GM18861 (cell line): ENCODE data around the gene ARHGEF25.
"Not testable (repeated sequence)": the region's sequence is repeated elsewhere in the genome, so short reads cannot be mapped to it uniquely, and the experiment has no call there.

Experiments used
- ATAC-seq: cut with Tn5 transposase; IDR thresholded peaks from one replicate; pipeline ENCODE4 v1.9.1; 2021; ENCODE audit not compliant: unreplicated experiment

ARHGEF25 gene

DNA sequence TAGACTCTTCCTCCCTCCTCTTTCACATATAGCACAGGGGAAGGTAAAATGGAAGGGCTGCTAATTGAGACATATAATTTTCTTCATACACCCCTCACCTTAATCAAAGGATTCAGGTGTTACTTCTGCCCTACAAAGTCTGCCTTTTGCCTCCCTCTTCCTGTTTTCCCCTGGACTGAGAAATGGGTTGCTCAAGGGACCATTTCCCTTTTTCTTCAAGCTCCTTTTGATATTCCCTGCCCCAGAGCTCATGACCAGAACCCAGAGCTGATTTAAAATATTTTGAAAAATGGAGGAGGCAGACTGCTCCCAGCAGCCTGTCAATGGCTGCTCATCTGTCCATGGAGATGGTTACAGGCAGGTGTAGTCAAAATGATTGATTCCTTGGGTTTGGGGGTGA lies 26.5 kb upstream of the ARHGEF25 start:
- ATAC-seq, result no peak

DNA sequence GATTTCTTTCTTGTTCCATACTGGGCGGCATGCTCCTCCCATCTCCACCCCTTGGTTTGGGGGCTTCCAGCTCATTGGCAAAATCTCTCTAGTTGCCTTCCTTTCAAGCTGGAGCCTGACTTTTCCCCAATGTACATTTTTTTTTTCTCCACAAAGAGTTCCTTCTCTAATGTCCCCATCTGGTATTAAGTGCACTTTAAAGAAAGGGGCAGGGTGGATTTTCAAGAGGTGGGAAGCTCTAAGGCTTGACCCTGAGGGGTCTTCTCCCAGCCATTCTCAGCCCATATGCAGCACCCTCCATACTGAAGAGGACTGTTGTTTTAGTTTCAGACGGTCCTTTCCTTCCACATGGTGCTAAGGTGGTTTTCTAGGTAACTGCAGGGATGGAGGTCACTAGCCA lies 26.1 kb upstream of the ARHGEF25 start:
- no peak for ATAC-seq

- no peak for ATAC-seq
These were observed 25.1 kb upstream of the ARHGEF25 start for GRCh38 chr12:57586128-57586527.

GRCh38 chr12:57586832-57587429 lies 24.3 kb upstream of the ARHGEF25 start:
- ATAC-seq, result no peak

DNA sequence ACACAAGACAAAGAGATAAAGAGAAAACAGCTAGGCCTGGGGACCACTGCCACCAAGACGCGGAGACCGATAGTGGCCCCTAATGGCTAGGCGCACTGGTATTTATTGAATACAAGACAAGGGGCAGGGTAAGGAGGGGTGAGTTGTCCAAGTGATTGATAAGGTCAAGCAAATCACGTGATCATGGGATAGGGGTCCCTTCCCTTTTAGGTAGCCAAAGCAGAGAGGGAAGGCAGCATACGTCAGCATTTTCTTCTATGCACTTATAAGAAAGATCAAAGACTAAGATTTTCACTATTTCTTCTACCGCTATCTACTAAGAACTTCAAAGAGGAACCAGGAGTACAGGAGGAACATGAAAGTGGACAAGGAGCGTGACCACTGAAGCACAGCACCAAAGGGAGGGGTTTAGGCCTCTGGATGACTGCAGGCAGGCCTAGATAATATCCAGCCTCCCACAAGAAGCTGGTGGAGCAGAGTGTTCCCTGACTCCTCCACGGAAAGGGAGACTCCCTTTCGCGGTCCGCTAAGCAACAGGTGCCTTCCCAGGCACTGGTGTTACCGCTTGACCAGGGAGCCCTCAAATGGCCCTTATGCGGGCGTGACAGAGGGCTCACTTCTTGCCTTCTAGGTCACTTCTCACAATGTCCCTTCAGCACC lies 22.2 kb upstream of the ARHGEF25 start:
- not testable (repeated sequence) for ATAC-seq

GRCh38 chr12:57590479-57590863 lies 20.8 kb upstream of the ARHGEF25 start:
- ATAC-seq, result no peak

DNA sequence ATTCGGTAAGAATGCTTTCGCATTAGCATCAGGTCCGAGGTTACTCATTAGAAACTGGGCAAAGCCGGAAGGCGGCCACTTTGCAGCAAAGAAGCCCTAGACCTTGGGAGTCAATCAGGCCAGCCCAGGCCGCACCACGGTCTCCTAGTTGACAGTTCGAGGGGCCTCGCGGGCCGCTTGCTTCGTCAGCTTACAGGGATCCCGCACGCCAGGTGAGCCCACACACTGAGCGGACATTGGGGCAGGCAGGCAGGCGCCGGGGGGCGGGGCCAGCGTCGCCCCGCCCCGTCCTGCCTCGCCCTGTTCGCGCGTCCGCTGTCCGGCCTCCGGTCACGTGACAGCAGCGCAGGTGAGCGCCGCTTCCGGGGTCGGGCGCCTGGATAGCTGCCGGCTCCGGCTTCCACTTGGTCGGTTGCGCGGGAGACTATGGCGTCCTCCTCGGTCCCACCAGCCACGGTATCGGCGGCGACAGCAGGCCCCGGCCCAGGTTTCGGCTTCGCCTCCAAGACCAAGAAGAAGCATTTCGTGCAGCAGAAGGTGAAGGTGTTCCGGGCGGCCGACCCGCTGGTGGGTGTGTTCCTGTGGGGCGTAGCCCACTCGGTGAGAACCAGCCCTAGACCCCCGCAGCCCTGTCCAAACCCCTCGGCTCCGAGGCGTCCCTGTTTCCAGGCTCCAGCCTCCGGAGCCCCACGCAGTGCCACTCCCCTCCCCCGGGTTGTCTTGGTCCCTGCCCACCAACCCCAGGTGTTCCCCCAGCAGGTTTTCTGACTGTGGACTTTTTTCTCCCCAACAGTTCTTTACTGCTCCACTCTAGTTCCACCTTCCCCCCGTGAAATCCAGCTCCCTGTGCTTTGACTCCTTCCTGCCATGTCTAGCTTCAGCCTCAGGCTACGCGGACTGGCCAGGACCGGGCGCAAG lies 20.1 kb upstream of the ARHGEF25 start, which contains the start of gene PIP4K2C:
Gene PIP4K2C, plus strand, starts transcription at position 329 of the 918 bp plus-strand sequence. Its CDS starts 98 bp downstream, at position 427.
- peak; percentile 84 for ATAC-seq

- ATAC-seq, result no peak
These were observed 19.4 kb upstream of the ARHGEF25 start for GRCh38 chr12:57591782-57592325.

DNA sequence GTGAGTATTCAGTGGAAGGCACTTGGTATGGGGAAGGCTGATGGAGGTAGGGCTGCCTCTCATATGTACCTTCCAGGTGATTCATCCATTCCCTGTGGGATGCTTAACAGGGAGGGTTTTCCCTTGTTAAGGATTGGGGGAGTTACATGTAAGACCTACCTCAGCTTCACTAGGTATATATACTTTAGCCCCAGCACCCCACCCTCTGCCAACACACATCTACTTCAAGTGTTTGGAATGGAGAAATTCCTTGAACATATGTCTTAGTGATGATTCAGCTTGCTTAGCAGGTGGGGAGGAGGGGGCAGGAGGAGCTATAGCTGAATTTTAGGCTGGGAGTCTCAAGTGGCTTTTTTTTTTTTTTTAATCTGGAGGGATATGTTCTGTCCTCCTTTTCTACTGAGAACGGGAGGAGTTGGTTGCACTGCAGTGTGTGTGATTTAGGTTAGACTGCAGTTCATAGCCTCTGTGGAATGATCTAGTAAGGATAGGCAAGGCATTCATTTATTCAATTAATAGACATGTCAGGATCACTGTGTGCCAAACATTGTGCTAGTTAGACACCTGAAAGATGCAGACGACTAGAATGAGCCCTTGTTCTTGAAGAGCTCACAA lies 18.6 kb upstream of the ARHGEF25 start:
- ATAC-seq, result no peak

GRCh38 chr12:57593187-57593586 lies 18.0 kb upstream of the ARHGEF25 start:
- no peak for ATAC-seq

- no peak for ATAC-seq
These were observed 10.8 kb upstream of the ARHGEF25 start for GRCh38 chr12:57600395-57600794.

GRCh38 chr12:57602544-57602943 lies 8.7 kb upstream of the ARHGEF25 start:
- no peak for ATAC-seq

DNA sequence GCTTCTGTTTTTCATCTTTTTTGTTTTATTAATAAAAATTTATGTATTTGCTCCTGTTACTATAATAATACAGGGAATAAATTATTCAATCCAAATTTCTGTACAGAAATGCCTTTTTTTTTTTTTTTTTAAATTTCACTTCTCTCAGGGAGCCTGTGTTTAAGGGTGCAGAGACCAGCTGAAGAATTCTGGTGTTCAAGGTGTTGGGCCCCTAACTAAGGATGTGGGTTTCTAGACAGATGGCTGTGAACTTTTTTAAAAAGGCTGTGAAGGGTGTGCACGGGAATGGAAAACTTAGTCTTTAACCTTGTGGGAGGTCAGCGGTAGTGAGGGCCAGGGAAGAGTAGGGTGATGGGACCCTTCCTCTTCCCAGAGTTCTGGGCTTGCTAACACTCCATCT lies 7.9 kb upstream of the ARHGEF25 start:
- ATAC-seq, result no peak

- ATAC-seq, result no peak
These were observed 7.3 kb upstream of the ARHGEF25 start for GRCh38 chr12:57603815-57604453.

GRCh38 chr12:57604454-57604991 lies 6.7 kb upstream of the ARHGEF25 start, which contains the start of gene DTX3:
Gene DTX3, plus strand, starts transcription at chr12:57604824. Its CDS starts 1,694 bp downstream, at chr12:57606518.
- no peak for ATAC-seq

DNA sequence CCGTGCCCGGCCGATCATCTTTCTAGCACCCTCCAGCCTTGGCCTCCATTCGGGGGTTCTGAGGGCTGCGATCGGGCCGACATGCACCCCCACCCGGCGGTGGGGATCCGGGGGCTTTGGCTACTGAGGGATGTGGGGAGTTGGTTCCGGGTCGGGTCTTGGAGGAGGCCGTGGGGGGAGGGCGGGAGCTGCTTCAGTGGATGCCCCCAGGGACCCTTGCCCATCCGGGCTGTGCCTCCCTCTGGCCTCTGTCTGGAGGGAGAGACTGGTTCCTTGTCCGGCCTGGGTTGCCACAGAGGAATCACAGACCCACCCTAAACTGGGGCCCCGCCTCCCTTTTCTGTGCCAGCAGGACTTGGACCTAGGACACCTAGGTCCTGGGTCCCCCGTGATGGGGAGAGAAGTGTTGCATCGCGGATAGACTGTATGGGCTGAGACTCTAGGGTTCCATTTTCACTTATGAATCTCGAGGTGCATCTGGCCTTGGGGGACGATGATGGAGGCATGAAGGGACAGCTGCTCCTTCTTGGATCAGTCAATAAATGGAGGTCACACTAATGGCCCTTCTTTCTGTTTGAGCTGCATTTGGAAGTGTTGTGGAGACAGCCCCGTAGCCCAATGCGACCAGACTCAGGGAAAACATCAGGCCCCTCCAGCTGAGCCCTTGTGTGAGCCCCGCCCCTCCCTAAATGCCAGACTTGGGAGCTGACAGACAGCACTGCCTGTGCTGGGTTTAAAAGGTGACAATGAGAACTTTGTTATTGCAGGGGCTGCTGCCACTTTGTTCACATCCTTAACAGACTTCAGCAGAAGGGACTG lies 6.0 kb upstream of the ARHGEF25 start:
- no peak for ATAC-seq

GRCh38 chr12:57605811-57606311 lies 5.4 kb upstream of the ARHGEF25 start:
- no peak for ATAC-seq

DNA sequence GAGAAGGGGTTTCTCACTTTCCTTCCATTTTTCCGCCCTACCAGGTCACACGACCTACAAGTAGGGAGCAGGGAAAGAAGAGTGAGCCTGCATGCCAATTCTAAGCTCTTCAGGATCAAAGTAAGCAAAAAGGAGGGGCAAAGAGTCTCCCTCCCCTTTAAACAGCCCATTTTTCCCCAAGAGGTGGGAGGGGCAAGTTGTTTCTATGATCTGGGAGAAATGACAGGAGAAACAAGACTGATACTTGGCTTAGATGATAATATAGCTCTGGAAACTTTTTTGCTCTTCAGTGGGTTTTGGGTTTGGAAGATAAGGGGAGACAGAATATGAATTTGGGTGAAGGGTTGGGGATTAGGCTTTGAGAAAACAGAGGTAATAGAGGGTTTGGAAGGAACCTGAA lies 4.8 kb upstream of the ARHGEF25 start:
- no peak for ATAC-seq

DNA sequence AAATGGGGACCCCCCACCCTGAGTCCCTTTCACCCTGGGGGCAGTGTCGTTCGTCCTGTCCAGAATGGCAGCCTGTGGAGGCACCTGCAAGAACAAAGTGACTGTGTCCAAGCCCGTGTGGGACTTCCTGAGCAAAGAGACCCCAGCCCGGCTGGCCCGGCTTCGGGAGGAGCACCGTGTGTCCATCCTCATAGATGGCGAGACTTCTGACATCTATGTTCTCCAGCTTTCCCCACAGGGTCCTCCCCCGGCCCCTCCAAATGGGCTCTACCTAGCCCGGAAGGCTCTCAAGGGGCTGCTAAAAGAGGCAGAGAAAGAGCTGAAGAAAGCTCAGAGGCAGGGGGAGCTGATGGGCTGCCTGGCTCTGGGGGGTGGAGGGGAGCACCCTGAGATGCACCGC lies 4.4 kb upstream of the ARHGEF25 start:
- ATAC-seq, result no peak
